ENCODE measurements around the gene ASPHD2.

The ASPHD2 gene

GRCh38 chr22:26439559-26439958, 10.5 kb downstream of the ASPHD2 start:
- Mint-ChIP-seq H3K9me3 (no peaks in the 10 kb centered on the region), H3K4me1 (peaks cover 24% of the 10 kb centered on the region), H3K4me3 (no peak overlapping the region), H3K27ac (no peak overlapping the region), H3K27me3 (ENCODE audit: low read depth, poor library complexity) (peaks cover 3% of the 10 kb centered on the region), H3K36me3 (ENCODE audit: low read depth) (no peaks in the 10 kb centered on the region)
- no peak for DNase-seq
- no peak for TF ChIP-seq CTCF (IDR thresholded peaks at IDR 0.05)

DNA sequence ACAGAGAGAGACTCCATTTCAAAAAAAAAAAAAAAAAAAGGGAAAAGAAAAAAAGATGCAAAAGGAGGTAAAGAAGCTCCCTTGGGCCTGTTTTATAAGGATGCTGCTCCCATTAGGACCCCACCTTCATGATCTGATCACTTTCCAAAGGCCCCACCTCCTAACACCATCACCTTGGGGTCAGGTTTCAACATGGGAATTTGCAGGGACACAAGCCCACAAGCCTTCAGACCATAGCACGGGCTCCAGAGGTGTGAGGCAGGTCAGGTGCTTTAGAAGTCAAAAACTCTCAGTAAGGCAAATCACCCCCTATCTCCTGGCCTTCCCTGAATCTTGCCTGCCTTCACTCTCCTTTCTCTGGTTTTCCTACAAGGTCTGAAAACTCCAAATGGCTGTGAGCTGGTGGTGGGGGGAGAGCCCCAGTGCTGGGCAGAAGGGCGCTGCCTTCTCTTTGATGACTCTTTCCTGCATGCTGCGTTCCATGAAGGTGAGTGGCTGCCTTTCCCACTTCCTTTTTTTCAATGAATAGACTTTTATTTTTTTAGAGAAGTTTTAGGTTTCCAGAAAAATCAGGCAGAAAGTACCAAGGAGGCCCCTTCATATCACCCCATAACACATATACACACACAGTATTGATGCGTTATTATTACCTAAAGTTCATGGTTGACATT, 13.2 kb downstream of the ASPHD2 start:
- Mint-ChIP-seq H3K4me3 (no peak overlapping the region), H3K36me3 (ENCODE audit: low read depth) (no peaks in the 10 kb centered on the region), H3K9me3 (no peaks in the 10 kb centered on the region), H3K27ac (no peak overlapping the region), H3K4me1 (peaks cover 42% of the 10 kb centered on the region), H3K27me3 (ENCODE audit: low read depth, poor library complexity) (peaks cover 7% of the 10 kb centered on the region)
- TF ChIP-seq CTCF (IDR thresholded peaks at IDR 0.05), result no peak
- no peak for DNase-seq

DNA sequence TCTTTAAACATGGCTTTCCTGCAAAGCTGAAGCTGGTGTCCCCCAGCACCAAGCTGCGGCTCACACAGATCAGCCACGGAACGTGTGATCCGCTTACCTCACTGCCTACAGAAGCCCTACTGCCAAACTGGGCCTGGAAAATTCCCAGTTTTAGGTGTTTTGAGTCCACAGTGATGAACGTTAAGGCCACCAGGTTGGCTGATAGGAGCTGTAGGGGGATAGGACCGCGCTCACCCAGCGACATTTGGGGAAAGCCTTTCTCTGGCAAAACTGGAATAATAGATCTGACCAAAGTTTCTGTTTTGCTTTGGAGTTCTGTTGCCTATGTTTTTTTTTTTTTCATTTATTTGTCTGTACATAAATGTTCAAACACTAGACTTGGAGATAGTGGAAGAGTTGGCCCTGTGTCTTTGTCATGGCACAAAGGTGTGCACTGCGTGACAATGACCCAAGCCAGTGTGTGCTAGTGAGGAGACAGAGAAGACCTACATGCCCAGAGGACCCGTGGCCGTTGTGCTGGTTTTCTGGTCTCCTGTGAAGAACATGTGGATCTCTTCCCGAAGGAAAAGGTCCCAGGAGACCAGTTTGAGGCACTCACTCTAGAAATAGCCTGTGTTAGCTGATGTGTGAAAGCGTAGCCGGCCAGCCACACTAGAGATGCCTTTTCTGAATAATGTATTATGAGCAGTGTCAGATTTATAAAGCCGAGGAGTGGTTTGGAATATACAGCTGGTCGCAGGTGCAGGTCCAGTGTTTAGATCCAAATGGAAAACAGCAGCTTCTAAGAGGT, 15.0 kb downstream of the ASPHD2 start:
- H3K4me3 Mint-ChIP-seq, result no peak overlapping the region
- H3K9me3 Mint-ChIP-seq, result no peaks in the 10 kb centered on the region
- DNase-seq, result no peak
- no peaks in the 10 kb centered on the region for H3K36me3 Mint-ChIP-seq (ENCODE audit: low read depth)
- H3K27ac Mint-ChIP-seq, result peak overlapping the region; percentile 71
- peaks cover 44% of the 10 kb centered on the region for H3K4me1 Mint-ChIP-seq
- H3K27me3 Mint-ChIP-seq (ENCODE audit: low read depth, poor library complexity), result peaks cover 11% of the 10 kb centered on the region
- no peak for TF ChIP-seq CTCF (IDR thresholded peaks at IDR 0.05)

- Mint-ChIP-seq H3K27ac (no peak overlapping the region), H3K36me3 (ENCODE audit: low read depth) (no peaks in the 10 kb centered on the region), H3K27me3 (ENCODE audit: low read depth, poor library complexity) (peaks cover 11% of the 10 kb centered on the region), H3K4me1 (peaks cover 44% of the 10 kb centered on the region), H3K9me3 (no peaks in the 10 kb centered on the region), H3K4me3 (no peak overlapping the region)
- no peak for TF ChIP-seq CTCF (IDR thresholded peaks at IDR 0.05)
- DNase-seq, result no peak
Observed at GRCh38 chr22:26444777-26445176, 15.7 kb downstream of the ASPHD2 start.

DNA sequence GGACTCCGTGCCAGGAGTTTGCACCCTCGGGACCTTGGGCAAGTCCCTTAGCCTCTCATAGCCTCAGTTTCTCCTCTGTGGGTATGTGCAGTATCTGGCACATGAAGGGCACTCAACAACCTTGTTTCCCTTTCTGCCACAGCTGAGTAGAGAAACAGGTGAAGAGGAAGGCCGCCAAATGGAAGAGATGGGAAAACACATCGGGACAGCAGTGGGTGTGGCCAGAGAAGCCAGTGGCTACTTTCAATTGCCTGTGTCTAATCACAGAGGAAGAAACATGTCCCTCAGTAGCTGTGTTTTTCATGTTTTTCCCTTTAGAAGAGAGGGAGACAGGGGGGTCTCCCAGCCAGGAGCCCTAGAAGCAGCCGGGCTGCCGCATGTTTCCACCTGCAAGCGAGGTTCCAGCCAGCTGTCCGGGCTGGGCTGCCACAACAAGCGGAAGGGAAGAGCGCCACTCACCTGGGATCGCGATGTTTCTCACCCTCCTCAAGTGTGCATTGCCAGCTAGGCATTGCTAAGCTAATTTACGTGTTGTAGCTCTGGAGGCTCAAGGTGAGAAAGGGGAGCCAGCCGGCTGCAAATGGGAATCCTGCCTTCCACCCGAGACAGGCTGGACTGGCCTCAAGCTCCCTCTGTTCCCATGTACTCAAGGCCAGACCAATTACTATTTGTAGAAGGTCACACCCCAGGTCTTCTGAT, 16.7 kb downstream of the ASPHD2 start:
- no peak for TF ChIP-seq CTCF (IDR thresholded peaks at IDR 0.05)
- Mint-ChIP-seq H3K9me3 (no peaks in the 10 kb centered on the region), H3K27me3 (ENCODE audit: low read depth, poor library complexity) (peaks cover 8% of the 10 kb centered on the region), H3K27ac (no peak overlapping the region), H3K4me3 (no peak overlapping the region), H3K36me3 (ENCODE audit: low read depth) (peaks cover 3% of the 10 kb centered on the region), H3K4me1 (peaks cover 44% of the 10 kb centered on the region)
- no peak for DNase-seq
